HG03378 (cell line): ENCODE data around the gene SLC35F1.

ENCODE experiments used
- ATAC-seq: cut with Tn5 transposase; IDR thresholded peaks from one replicate; pipeline ENCODE4 v1.9.1; 2021; ENCODE audit warnings: mild to moderate bottlenecking, moderate library complexity; ENCODE audit not compliant: unreplicated experiment

The SLC35F1 gene

GRCh38 chr6:118249680-118250079, 342.6 kb downstream of the SLC35F1 start:
- ATAC-seq, result no peak

GRCh38 chr6:118252474-118252873, 345.4 kb downstream of the SLC35F1 start:
- ATAC-seq, result peak; percentile 84

GRCh38 chr6:118253741-118254140, 346.7 kb downstream of the SLC35F1 start:
- no peak for ATAC-seq

GRCh38 chr6:118260833-118261232, 353.8 kb downstream of the SLC35F1 start:
- no peak for ATAC-seq

- ATAC-seq, result no peak
Observed at GRCh38 chr6:118263921-118264486, 356.9 kb downstream of the SLC35F1 start.

- no peak for ATAC-seq
Observed at GRCh38 chr6:118269659-118270058, 362.6 kb downstream of the SLC35F1 start.

- ATAC-seq, result no peak
Observed at GRCh38 chr6:118277631-118278030, 370.6 kb downstream of the SLC35F1 start.

GRCh38 chr6:118280210-118280609, 373.1 kb downstream of the SLC35F1 start:
- ATAC-seq, result peak; percentile 98

- no peak for ATAC-seq
Observed at GRCh38 chr6:118281291-118281690, 374.2 kb downstream of the SLC35F1 start.

GRCh38 chr6:118283766-118284165, 376.7 kb downstream of the SLC35F1 start:
- ATAC-seq, result no peak

GRCh38 chr6:118284736-118285360, 377.8 kb downstream of the SLC35F1 start:
- no peak for ATAC-seq

GRCh38 chr6:118285791-118286190, 378.7 kb downstream of the SLC35F1 start:
- no peak for ATAC-seq

- no peak for ATAC-seq
Observed at GRCh38 chr6:118288355-118289124, 381.5 kb downstream of the SLC35F1 start.

GRCh38 chr6:118292558-118292957, 385.5 kb downstream of the SLC35F1 start:
- no peak for ATAC-seq

GRCh38 chr6:118294906-118295305, 387.8 kb downstream of the SLC35F1 start:
- no peak for ATAC-seq

GRCh38 chr6:118295336-118295735, 388.3 kb downstream of the SLC35F1 start:
- no peak for ATAC-seq

GRCh38 chr6:118296129-118296901, 389.3 kb downstream of the SLC35F1 start:
- ATAC-seq, result no peak

GRCh38 chr6:118297821-118298220, 390.8 kb downstream of the SLC35F1 start:
- ATAC-seq, result no peak

- no peak for ATAC-seq
Observed at GRCh38 chr6:118298476-118299427, 391.7 kb downstream of the SLC35F1 start.

GRCh38 chr6:118299457-118299856, 392.4 kb downstream of the SLC35F1 start:
- ATAC-seq, result no peak
